ENCODE results near the gene G2E3.
A peak's percentile ranks its signal among the peaks of the same experiment; 100 is the strongest.
"Not testable (repeated sequence)": the region's sequence is repeated elsewhere in the genome, so short reads cannot be mapped to it uniquely, and the experiment has no call there.

The G2E3 gene

DNA sequence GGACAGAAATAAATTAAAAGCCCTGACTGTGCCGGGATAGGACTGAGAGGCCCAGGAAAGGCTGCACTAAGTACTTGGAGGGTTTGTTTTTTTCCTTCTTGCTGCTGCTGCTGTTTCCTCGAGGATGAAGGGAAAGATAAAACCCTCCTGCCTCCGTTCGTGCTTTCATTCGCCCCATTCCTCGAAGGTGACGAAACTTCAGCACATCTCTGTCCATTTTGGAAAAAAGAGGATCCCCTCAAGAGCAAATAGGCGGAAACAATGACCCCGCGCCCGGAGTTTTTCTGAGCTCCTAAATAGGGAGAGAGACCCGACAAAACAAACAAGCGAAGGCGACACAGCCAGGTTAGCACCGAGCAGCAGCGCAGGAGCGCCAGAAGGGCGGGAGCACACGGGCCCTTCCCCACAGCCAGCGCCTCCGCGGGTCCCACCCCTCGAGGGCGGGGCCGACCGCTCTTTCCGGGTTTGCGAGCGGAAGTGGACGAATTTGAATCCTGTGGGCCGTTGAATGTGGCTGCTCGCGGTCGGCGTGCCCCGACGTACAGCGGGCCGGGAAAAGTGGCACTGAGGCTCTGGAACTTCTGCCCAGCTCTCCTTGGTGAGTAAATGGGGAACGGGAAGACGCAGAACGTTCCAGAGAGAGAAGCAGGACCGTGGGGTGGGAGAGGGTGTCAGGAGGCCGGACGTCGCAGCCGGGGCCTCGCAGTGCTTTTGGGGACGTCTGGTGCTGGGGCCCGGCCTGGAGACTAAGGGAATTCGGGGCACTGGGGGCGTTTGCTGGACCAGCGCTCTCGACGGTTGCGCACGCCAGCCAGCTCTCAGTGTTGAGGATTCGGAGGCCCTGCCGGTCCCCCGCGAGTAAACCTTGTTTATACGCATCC is at the start of gene G2E3:
Gene G2E3, plus strand, starts transcription at position 484 of the 881 bp plus-strand sequence. CDS start 21,922 bp downstream, outside the sequence.
- peak; percentile 91 to 92 for DNase-seq

GRCh38 chr14:30517737-30518136 is 41.2 kb upstream of the G2E3 start:
- no peak for DNase-seq

GRCh38 chr14:30518867-30519560 is 39.9 kb upstream of the G2E3 start:
- DNase-seq: no peak

- no peak for DNase-seq
These were observed 39.0 kb upstream of the G2E3 start for GRCh38 chr14:30519961-30520360.

DNA sequence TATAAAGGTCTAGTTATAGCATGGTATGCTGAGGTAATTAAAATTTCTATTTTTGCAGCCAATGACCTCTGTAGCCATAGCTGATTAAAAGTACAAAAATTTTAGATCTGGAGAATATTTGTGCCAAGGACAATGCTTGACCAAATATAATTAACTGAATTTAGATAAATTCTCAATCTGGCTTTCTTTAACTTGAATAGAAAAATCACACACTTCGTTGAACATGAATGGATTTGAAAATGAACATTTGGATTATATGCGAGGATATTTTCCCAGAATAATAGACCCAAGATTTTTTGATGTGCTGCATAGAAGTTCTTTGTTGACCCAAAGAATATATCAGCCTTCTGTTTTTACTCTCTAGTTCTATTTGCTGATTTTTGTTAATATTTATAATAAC is 38.4 kb upstream of the G2E3 start:
- no peak for DNase-seq

GRCh38 chr14:30521899-30522736 is 36.8 kb upstream of the G2E3 start:
- DNase-seq: no peak

- DNase-seq: no peak
These were observed 33.1 kb upstream of the G2E3 start for GRCh38 chr14:30525833-30526232.

DNA sequence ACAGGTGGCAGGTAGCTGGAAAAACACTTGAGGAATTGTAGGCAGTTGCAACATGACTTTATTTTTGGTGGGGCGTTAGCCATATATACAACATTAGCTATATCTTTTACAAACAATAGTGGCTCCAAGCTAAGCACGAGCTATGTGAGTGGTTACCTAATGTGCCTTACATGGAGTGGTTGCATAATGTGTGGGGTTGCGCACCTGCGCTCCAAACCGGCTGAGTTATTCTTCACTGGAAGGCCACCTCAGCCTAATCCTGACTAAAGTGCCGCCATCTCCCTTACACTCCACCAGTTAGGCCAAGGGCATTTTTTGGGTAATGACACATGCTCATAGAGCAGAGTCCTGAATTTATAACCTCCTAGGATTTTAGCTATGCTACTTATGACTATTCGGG is 31.8 kb upstream of the G2E3 start:
- DNase-seq: no peak

DNA sequence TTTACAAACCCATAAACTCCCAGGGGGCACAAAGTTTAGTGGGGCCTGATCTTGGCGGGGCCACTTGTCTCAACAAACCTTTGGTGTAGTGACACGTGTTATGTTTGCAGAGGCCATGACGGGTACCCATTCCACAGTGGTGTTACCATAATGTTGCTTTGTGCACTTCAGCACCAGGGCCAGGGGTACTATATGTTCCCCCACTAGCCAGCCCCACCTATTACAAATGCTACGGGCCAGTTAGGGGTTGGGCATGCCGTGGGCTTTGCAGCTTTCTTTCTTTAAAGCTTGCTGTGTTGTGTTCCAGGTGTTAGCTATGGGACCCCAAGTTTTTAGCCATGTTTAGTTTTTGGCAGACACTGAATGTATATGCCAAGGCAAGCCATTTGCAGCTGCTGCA is 30.8 kb upstream of the G2E3 start:
- DNase-seq: no peak

DNA sequence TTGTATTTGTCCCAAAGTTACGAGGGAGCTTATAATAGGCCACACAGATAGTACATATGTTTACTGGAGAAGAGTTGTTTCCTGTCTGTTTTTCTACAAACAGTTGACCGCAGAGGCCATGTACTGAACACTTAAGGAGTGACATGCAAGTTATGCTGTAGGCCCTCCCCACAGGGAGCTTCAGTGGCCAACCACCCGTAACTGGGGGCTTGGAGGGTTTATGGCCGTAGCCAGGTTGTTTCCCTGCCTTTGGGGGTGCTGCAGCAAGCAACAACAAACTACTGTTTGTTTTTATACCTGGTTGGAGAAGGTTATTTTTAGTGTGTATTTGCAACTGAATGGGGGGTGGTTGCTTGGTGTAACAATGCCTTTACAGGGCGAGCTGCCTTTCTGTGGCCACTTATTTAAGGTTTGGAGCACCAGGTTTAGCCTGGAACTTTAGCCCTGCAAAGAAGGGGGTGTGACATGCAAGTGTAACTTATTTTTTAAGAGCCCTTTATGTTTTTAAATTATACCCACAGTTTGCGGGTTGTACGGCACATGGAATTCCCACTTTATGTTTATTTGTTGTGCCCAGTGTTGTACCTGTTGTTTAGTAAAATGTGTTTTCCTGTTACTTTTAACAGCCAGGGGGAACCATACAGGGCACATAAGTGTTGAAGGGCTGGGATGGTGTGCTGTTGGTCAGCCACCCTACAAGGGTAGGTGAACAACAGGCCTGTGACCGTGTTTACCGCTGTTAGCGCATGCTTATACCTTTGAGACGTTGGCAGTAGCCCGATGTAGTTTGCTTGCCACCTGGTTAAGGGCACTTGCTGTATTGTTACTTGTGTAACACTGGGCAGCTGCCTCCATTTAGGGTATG is 29.9 kb upstream of the G2E3 start:
- no peak for DNase-seq

GRCh38 chr14:30532264-30532663 is 26.7 kb upstream of the G2E3 start:
- DNase-seq: no peak

- DNase-seq: no peak
These were observed 25.8 kb upstream of the G2E3 start for GRCh38 chr14:30533126-30533525.

DNA sequence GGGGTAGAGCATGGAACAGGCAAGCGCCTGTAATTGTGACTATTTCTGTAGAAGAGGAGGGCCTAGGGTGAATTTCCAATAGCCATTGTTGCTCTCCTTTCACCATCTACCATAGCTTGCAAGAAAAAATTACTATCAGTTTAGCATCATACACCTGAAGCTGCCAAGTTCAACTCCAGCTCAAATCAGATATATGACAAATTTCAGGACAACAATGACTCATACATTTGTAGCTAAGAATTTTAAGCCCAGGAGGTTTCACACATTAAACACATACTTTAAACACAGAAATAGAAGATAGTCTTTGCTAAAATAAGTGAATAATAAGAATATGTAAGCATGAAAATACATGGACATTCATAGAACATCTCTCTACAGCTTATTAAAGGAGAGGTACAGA is 17.6 kb upstream of the G2E3 start:
- DNase-seq: no peak

GRCh38 chr14:30546735-30547134 is 12.2 kb upstream of the G2E3 start:
- not testable (repeated sequence) for DNase-seq

- DNase-seq: no peak
These were observed 11.4 kb upstream of the G2E3 start for GRCh38 chr14:30547388-30548048.

- no peak for DNase-seq
These were observed 8.6 kb upstream of the G2E3 start for GRCh38 chr14:30550335-30550734.

DNA sequence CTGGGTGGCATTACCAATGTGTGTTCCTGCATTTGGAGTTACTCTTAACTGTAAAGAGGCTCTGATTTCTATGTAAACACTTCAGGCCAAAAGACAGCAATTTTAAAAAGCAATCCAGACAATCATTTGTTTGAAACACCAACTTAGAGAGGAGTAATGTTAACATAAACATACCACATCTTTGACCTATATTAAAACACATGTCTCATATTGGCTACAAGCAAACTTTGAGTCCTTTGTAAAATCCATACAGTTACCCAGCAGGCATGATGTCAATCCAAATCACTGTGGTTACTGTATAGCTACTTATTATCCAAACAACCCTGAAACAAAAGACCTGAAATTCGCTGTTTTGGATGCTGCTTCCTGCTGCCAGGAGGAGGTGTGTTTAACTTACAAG is 7.5 kb upstream of the G2E3 start:
- DNase-seq: no peak

DNA sequence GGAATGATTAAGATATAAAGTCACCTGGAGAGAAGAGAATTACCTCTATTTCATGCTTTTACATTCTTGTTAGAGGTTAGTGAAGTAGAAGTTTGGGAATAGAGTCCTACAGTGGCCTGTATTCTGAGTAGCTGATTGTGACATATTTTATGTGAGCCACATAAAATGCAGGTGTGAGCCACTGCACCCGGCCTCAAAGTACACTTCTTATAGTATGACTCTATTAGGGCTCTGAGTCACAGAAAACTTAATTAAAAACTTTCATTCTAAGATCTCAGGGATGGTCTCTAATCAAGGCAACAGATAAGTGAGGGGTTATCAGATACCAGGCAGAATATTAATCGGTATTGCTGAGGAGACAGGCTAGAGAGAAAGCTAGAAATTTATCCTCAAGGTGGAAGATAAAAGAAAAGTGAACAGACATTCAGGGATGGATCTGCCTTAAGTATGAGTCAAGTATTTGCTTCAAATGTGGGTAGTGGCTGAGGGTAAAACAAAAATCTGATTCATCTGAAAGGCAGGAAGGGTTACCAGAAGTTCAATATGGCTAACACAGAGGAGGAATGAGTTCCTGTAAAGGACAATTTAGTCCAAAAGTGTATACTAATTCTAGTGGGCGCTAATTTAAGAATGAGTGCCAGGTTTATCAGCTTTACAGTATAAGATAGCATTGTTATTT is 5.5 kb upstream of the G2E3 start:
- DNase-seq: no peak

- no peak for DNase-seq
These were observed 640 bp upstream of the G2E3 start for GRCh38 chr14:30558362-30558674.

DNA sequence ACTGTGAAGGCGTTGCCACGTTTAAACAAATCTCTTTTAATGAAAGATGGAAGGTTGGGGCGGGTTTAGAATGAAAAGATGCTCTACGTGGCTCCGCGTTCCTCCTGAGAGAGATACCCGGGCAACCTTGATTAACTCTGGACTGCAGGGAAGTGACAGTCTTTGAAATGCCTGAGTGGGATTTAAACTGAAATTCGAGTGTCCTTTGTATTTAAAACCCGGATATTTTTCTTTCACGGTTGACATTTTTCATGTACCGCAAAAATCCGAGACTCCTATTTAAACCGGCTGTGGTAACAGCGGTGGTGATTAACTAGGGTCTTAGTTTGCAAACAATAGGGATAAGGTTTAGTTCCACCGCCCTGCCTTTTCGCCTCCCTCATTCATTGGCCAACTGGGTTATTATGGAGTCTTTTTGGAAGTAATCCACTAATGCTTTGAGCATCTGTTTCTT is 707 bp downstream of the G2E3 start:
- DNase-seq: no peak

GRCh38 chr14:30560581-30560980 is 1.6 kb downstream of the G2E3 start:
- no peak for DNase-seq

Measured in stimulated activated CD4-positive, alpha-beta T cell treated with anti-CD3 and anti-CD28 coated beads, Interleukin-2, amount 100 ng/mL, for 24 hours (primary cell).